Aorta (tissue), 5 donors: ENCODE measurements around the gene SLC22A2. TPM values are rescaled to one million over a fixed set of nuclear protein-coding genes. Genes with fewer than 3 reads are reported as not detected.

Source experiments
- ATAC-seq: fragments of 200-7000 bp; cut with Tn5 transposase; one replicate; pipeline ENCODE4 v1.9.1; 2022; ENCODE audit warnings: moderate library complexity; ENCODE audit not compliant: low FRiP score
- DNase-seq, 2 donors: peaks; one replicate each; pipeline ENCODE4 v3.0.0-alpha.2; 2020
- H3K27ac ChIP-seq, 2 donors: one replicate each; pipeline ENCODE4 v1.5.1; 2013; ENCODE audit warnings: low read length in 2 of 2, mild to moderate bottlenecking in 2 of 2, moderate library complexity in 2 of 2, control low read depth in 1 of 2, inconsistent platforms in 1 of 2, low read depth in 1 of 2
- H3K27me3 ChIP-seq, 2 donors: one replicate each; pipeline ENCODE4 v1.6.1; 2013; ENCODE audit warnings: control low read depth in 1 of 2, low read length in 1 of 2, mild to moderate bottlenecking in 1 of 2, moderate library complexity in 1 of 2; ENCODE audit not compliant: insufficient read depth in 2 of 2, control insufficient read depth in 1 of 2
- H3K36me3 ChIP-seq, 2 donors: one replicate each; pipeline ENCODE4 v1.6.1; 2013; ENCODE audit warnings: control low read depth in 1 of 2, low read length in 1 of 2, mild to moderate bottlenecking in 1 of 2; ENCODE audit not compliant: insufficient read depth in 2 of 2, control insufficient read depth in 1 of 2
- H3K4me1 ChIP-seq, 2 donors: one replicate each; pipeline ENCODE4 v1.6.1; 2013; ENCODE audit warnings: low read length in 2 of 2, control low read depth in 1 of 2, mild to moderate bottlenecking in 1 of 2, moderate library complexity in 1 of 2; ENCODE audit not compliant: insufficient read depth in 2 of 2, control insufficient read depth in 1 of 2
- H3K4me3 ChIP-seq, 2 donors: one replicate each; pipeline ENCODE4 v1.5.1; 2013; ENCODE audit warnings: low read length in 2 of 2, control low read depth in 1 of 2, mild to moderate bottlenecking in 1 of 2
- H3K9me3 ChIP-seq: one replicate; pipeline ENCODE4 v1.6.1; 2013; ENCODE audit warnings: mild to moderate bottlenecking, low read length; ENCODE audit not compliant: control insufficient read depth
- WGBS, 2 donors: extraction: QIAGEN DNeasy Blood & Tissue Kit; methylation state at CpG; one replicate each; pipeline ENCODE4 v1.1.7; 2013; 5-methylcytosine and 5-hydroxymethylcytosine counted together
- intact Hi-C, 2 donors: fragments of 100-400 bp; cut with DNase I; formaldehyde crosslinking; loops; one replicate each; pipeline versions ENCODE4 v1.14.2 to v1.15.0; 2022
- polyA plus RNA-seq, 2 donors: library from polyadenylated mRNA; stranded (reverse); fragments of 200-250 nt; gene quantifications; one replicate each; pipeline ENCODE4 v1.2.3, GENCODE V29; 2013
- total RNA-seq, 2 donors: library from RNA; stranded (reverse); fragmentation: NEBNext Ultra II Directional; extraction: Animal tissue kit (Norgen Biotek cat#: 25700); gene quantifications; one replicate each; pipeline ENCODE4 v1.2.1, GENCODE V29; 2021
- donor health status: healthy with polysubstance abuse.
- donor health status: Bipolar disorder and iron deficiency.
- donor health status: DM: no; HTN: no; CAD: no.
- donor health status: DM: no; HTN: no; CAD: no.
- donor health status: DM: yes; HTN: yes; CAD: no.

Gene SLC22A2
- total and polyA plus RNA-seq, 4 donors, result 0.26 to 3.9 (median 1.1) TPM; not detected in 1

GRCh38 chr6:160180706-160181105 lies 77.9 kb downstream of the SLC22A2 start:
- WGBS, 2 donors, result 65 to 77% methylated on average over 1 of the region's 1 CpG
- DNase-seq (no peak), ATAC-seq (no peak)
- Histone ChIP-seq H3K4me1 (no peaks in the 10 kb centered on the region), H3K4me3 (no peak overlapping the region), H3K36me3 (no peaks in the 10 kb centered on the region), H3K27me3 (no peaks in the 10 kb centered on the region), H3K9me3 (no peaks in the 10 kb centered on the region), H3K27ac (no peak overlapping the region)
- intact Hi-C loops, result no loop called here

- ATAC-seq (no peak), DNase-seq (no peak)
- no peaks in the 10 kb centered on the region for H3K4me1 ChIP-seq
- no peaks in the 10 kb centered on the region for H3K9me3 ChIP-seq
- no peak overlapping the region for H3K4me3 ChIP-seq
- 86 to 93% methylated on average over 5 of the region's 5 CpGs for WGBS, 2 donors
- intact Hi-C loops, result no loop called here
- no peak overlapping the region for H3K27ac ChIP-seq
- no peaks in the 10 kb centered on the region for H3K36me3 ChIP-seq
- no peaks in the 10 kb centered on the region for H3K27me3 ChIP-seq
Observed at GRCh38 chr6:160178271-160178670, 80.3 kb downstream of the SLC22A2 start.

- Histone ChIP-seq H3K4me3 (no peak overlapping the region), H3K9me3 (no peaks in the 10 kb centered on the region), H3K36me3 (no peaks in the 10 kb centered on the region), H3K27ac (no peak overlapping the region), H3K27me3 (no peaks in the 10 kb centered on the region), H3K4me1 (no peaks in the 10 kb centered on the region)
- intact Hi-C loops, result no loop called here
- no peak for ATAC-seq
- DNase-seq, result no peak
- 46 to 49% methylated on average over 2 of the region's 2 CpGs for WGBS, 2 donors
Observed at GRCh38 chr6:160177220-160177619, 81.4 kb downstream of the SLC22A2 start.

- ATAC-seq, result no peak
- intact Hi-C loops, result no loop called here
Observed at GRCh38 chr6:160174681-160175080, 83.9 kb downstream of the SLC22A2 start.

GRCh38 chr6:160173806-160174527 lies 84.7 kb downstream of the SLC22A2 start:
- intact Hi-C loops, result no loop called here
- ATAC-seq, result no peak
- Histone ChIP-seq H3K36me3 (no peaks in the 10 kb centered on the region), H3K27me3 (no peaks in the 10 kb centered on the region), H3K9me3 (no peaks in the 10 kb centered on the region), H3K4me1 (no peaks in the 10 kb centered on the region), H3K4me3 (no peak overlapping the region), H3K27ac (no peak overlapping the region)
- DNase-seq, result no peak
- 78 to 79% methylated on average over 9 of the region's 9 CpGs for WGBS, 2 donors

More at GRCh38 chr6:160174681-160175080, 83.9 kb downstream of the SLC22A2 start:
- Histone ChIP-seq H3K27me3 (no peaks in the 10 kb centered on the region), H3K27ac (no peak overlapping the region), H3K4me3 (no peak overlapping the region), H3K9me3 (no peaks in the 10 kb centered on the region), H3K36me3 (no peaks in the 10 kb centered on the region), H3K4me1 (no peaks in the 10 kb centered on the region)
- WGBS, 2 donors, result 72 to 77% methylated on average over 2 of the region's 2 CpGs
- no peak for DNase-seq

GRCh38 chr6:160172704-160173103 lies 85.9 kb downstream of the SLC22A2 start:
- DNase-seq (no peak), ATAC-seq (no peak)
- Histone ChIP-seq H3K4me3 (no peak overlapping the region), H3K36me3 (no peaks in the 10 kb centered on the region), H3K27me3 (no peaks in the 10 kb centered on the region), H3K4me1 (no peaks in the 10 kb centered on the region), H3K9me3 (no peaks in the 10 kb centered on the region), H3K27ac (no peak overlapping the region)
- WGBS, 2 donors, result 95 to 98% methylated on average over 5 of the region's 5 CpGs
- intact Hi-C loops, result no loop called here

GRCh38 chr6:160170018-160170680 lies 88.5 kb downstream of the SLC22A2 start:
- no peak overlapping the region for H3K27ac ChIP-seq

GRCh38 chr6:160167604-160168399 lies 90.8 kb downstream of the SLC22A2 start:
- Histone ChIP-seq H3K27ac (no peak overlapping the region), H3K27me3 (no peaks in the 10 kb centered on the region), H3K4me3 (no peak overlapping the region), H3K4me1 (no peaks in the 10 kb centered on the region), H3K36me3 (no peaks in the 10 kb centered on the region), H3K9me3 (no peaks in the 10 kb centered on the region)
- intact Hi-C loops, result no loop called here
- ATAC-seq, result no peak
- 94 to 95% methylated on average over 7 of the region's 7 CpGs for WGBS, 2 donors
- no peak for DNase-seq

More at GRCh38 chr6:160170018-160170680, 88.5 kb downstream of the SLC22A2 start:
- H3K4me1 ChIP-seq, result no peaks in the 10 kb centered on the region
- 22 to 36% methylated on average over 6 of the region's 6 CpGs for WGBS, 2 donors
- DNase-seq (no peak), ATAC-seq (no peak)
- no peak overlapping the region for H3K4me3 ChIP-seq
- H3K9me3 ChIP-seq, result no peaks in the 10 kb centered on the region
- H3K36me3 ChIP-seq, result no peaks in the 10 kb centered on the region
- intact Hi-C loops, result no loop called here
- no peaks in the 10 kb centered on the region for H3K27me3 ChIP-seq
